Activated T-helper 2 cell treated with anti-CD3 and anti-CD28 coated beads, Interferon-gamma antibody, Interleukin-2, Interleukin-4, amounts not matched to agents 10 μg/mL and 5 μg/mL and 100 μg/mL, durations not matched to agents 14 hours and 24 hours and 36 hours (primary cell): ENCODE data around the gene PPP6R2. TPM values are rescaled to one million over a fixed set of nuclear protein-coding genes. Genes with fewer than 3 reads are reported as not detected.
A peak's percentile ranks its signal among the peaks of the same experiment; 100 is the strongest.
"Not testable (repeated sequence)": the region's sequence is repeated elsewhere in the genome, so short reads cannot be mapped to it uniquely, and the experiment has no call there.

Source experiments
- DNase-seq: peaks from one replicate; pipeline ENCODE4 v3.0.0; 2021; ENCODE audit warnings: low spot score
- H3K27ac Mint-ChIP-seq: one replicate; pipeline ENCODE4 v1.8.0; 2021; ENCODE audit warnings: mixed read lengths
- H3K27me3 Mint-ChIP-seq: one replicate; pipeline ENCODE4 v1.8.0; 2021; ENCODE audit warnings: low read depth, mixed read lengths
- H3K36me3 Mint-ChIP-seq: one replicate; pipeline ENCODE4 v1.8.0; 2021; ENCODE audit warnings: low read depth, mixed read lengths
- H3K4me1 Mint-ChIP-seq: one replicate; pipeline ENCODE4 v1.8.0; 2021; ENCODE audit warnings: low read depth, mixed read lengths
- H3K4me3 Mint-ChIP-seq: one replicate; pipeline ENCODE4 v1.8.0; 2021; ENCODE audit warnings: low read depth, mild to moderate bottlenecking, moderate library complexity, mixed read lengths
- H3K9me3 Mint-ChIP-seq: one replicate; pipeline ENCODE4 v1.8.0; 2021; ENCODE audit warnings: mixed read lengths
- intact Hi-C: fragments of 100-400 bp; cut with micrococcal nuclease; formaldehyde crosslinking; loops from one replicate; pipeline ENCODE4 v1.15.1; 2023
- total RNA-seq: library from RNA; stranded (reverse); gene quantifications from 2 replicates; pipeline ENCODE4 v1.2.3, GENCODE V29; 2022

Gene PPP6R2
- total RNA-seq, 1 donor from 2014 or later = 45.0 TPM

- peak within 1 kb of the TSS; percentile 86 for H3K27ac Mint-ChIP-seq
- H3K9me3 Mint-ChIP-seq = no peaks in the 10 kb centered on the region
- peak within 1 kb of the TSS; percentile 84 for H3K4me3 Mint-ChIP-seq
- peaks cover 12% of the 10 kb centered on the region for H3K4me1 Mint-ChIP-seq
- H3K36me3 Mint-ChIP-seq = no peaks in the 10 kb centered on the region
- intact Hi-C loops = loop anchor here (5.0 kb wide), 2 partner anchors 55 to 85 kb away; partner anchors contain the start of gene MAPK11
- peak; percentile 61 for DNase-seq
- H3K27me3 Mint-ChIP-seq = peaks cover 18% of the 10 kb centered on the region
Measured at GRCh38 chr22:50326956-50327710, 16.0 kb upstream of the PPP6R2 start, which contains the start of gene DENND6B. Gene DENND6B, minus strand, starts transcription at chr22:50327012. Its CDS starts 24 bp downstream, at chr22:50326988.

DNA sequence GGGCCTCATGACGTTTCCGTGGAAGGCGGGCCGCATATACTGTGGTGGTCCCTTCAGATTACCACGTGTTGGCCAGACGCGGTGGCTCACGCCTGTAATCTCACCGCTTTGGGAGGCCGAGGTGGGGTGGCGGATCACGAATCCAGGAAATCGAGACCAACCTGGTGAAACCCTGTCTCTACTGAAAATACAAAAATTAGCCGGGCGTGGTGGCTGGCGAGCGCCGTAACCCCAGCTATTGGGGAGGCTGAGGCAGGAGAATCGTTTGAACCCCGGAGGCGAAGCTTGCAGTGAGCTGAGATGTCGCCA lies 15.5 kb upstream of the PPP6R2 start:
- Mint-ChIP-seq H3K4me3 (peak overlapping the region; percentile 84), H3K27me3 (peaks cover 18% of the 10 kb centered on the region), H3K4me1 (peaks cover 12% of the 10 kb centered on the region), H3K36me3 (no peaks in the 10 kb centered on the region), H3K9me3 (no peaks in the 10 kb centered on the region), H3K27ac (peak overlapping the region; percentile 86)
- DNase-seq = no peak
- intact Hi-C loops = loop anchor here (5.0 kb wide), 2 partner anchors 55 to 85 kb away; partner anchors contain the start of gene MAPK11

DNA sequence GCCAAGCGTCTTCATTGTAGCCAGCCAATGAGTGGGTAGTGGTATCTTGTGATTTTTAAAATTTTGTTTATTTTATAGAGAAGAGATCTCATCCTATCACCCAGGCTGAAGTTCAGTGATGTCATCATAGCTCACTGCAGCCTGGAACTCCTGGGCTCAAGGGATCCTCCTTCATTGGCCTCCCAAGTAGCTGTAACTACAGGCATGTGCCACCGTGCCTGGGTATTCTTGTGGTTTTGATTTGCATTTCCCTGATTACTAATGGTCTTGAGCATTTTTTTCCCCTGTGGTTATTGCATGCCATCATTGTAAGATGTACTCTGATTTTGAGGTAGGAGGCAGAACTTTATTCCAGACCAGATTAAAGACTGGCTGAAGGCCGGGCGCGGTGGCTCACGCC lies 13.9 kb upstream of the PPP6R2 start:
- Mint-ChIP-seq H3K4me1 (peaks cover 12% of the 10 kb centered on the region), H3K27ac (no peak overlapping the region), H3K4me3 (no peak overlapping the region), H3K9me3 (no peaks in the 10 kb centered on the region), H3K27me3 (peaks cover 18% of the 10 kb centered on the region), H3K36me3 (no peaks in the 10 kb centered on the region)
- intact Hi-C loops = loop anchor here (5.0 kb wide), 2 partner anchors 57 to 87 kb away; partner anchors contain the start of gene MAPK11
- DNase-seq = no peak

DNA sequence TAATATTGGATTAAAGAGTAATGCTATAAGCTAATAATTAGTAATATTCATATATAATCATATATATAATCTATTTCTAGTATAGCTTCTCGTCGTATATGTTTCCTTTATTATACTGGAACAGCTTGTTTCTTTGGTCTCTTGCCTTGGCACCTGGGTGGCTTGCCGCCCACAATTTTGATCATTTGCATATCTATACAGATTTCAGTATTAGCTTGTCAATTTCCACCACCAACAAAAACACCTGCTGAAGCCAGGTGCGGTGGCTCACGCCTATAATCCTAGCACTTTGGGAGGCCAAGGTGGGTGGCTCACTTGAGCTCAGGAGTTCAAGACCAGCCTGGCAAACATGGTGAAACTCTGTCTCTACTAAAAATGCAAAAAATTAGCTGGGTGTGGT lies 8.7 kb upstream of the PPP6R2 start:
- H3K4me3 Mint-ChIP-seq, H3K27me3 Mint-ChIP-seq, H3K27ac Mint-ChIP-seq, DNase-seq, H3K9me3 Mint-ChIP-seq, H3K4me1 Mint-ChIP-seq, H3K36me3 Mint-ChIP-seq, intact Hi-C loops: not testable (repeated sequence)

DNA sequence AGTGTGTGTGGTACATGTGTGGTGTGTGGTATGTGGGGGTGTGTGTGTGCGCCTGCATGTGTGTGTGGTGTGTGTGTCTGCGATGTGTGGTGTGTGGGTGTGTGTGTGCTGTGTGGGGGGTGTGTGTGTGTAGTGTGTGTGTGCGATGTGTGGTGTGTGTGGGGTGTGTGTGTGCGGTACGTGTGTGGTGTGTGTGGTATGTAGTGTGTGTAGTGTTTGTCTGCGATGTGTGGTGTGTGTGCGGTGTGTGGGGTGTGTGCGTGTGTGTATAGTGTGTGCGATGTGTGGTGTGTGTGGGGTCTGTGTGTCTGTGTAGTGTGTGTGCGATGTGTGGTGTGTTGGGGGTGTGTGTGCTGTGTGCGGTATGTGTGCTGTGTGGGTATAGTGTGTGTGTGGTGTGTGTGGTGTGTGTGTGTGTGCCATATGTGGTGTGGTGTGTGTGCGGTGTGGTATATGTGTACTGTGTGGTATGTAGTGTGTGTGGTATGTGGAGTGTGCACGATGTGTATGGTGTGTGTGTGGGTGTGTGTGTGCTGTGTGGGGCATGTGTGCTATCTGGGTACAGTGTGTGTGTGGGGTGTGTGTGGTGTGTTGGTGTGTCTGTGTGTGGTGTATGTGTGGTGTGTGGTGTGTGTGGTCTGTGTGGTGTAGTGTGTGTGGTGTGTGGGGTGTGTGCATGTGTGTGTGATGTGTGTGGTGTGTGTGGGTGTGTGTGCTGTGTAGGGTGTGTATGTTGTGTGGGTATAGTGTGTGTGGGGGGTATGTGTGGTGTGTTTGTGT lies 5.7 kb upstream of the PPP6R2 start:
- Mint-ChIP-seq H3K27ac (no peak overlapping the region), H3K4me3 (no peak overlapping the region), H3K4me1 (peaks cover 2% of the 10 kb centered on the region), H3K9me3 (no peaks in the 10 kb centered on the region), H3K36me3 (no peaks in the 10 kb centered on the region), H3K27me3 (no peaks in the 10 kb centered on the region)
- no peak for DNase-seq
- intact Hi-C loops = no loop called here

DNA sequence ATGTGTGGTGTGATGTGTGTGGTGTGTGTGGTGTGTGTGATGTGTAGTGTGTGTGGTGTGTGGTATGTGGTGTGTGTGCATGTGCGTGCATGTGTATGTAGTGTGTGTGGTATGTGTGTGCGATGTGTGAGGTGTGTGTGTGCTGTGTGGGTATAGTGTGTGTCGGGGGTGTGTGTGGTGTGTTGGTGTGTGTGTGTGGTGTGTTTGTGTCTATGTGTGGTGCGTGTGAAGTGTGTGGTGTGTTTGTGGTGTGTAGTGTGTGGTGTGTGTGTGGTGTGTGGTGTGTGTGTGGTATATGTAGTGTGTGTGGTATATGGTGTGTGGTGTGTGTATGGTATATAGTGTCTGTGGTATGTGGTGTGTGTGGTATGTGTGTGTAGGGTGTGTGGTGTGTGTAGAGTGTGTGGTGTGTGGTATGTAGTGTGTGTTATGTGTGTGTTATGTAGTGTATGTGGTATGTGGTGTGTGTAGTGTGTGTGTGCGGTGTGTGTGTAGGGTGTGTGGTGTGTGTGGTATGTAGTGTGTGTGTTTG lies 5.0 kb upstream of the PPP6R2 start:
- no peaks in the 10 kb centered on the region for H3K36me3 Mint-ChIP-seq
- no peaks in the 10 kb centered on the region for H3K9me3 Mint-ChIP-seq
- H3K4me3 Mint-ChIP-seq = no peak overlapping the region
- intact Hi-C loops = no loop called here
- no peaks in the 10 kb centered on the region for H3K27me3 Mint-ChIP-seq
- no peak for DNase-seq
- no peak overlapping the region for H3K27ac Mint-ChIP-seq
- H3K4me1 Mint-ChIP-seq = peaks cover 2% of the 10 kb centered on the region

- H3K27me3 Mint-ChIP-seq = no peaks in the 10 kb centered on the region
- DNase-seq = no peak
Measured at GRCh38 chr22:50338860-50339462, 4.2 kb upstream of the PPP6R2 start.

GRCh38 chr22:50339945-50340879 lies 2.9 kb upstream of the PPP6R2 start:
- Mint-ChIP-seq H3K9me3 (no peaks in the 10 kb centered on the region), H3K4me1 (peaks cover 2% of the 10 kb centered on the region), H3K36me3 (no peaks in the 10 kb centered on the region), H3K27ac (no peak overlapping the region), H3K4me3 (no peak overlapping the region), H3K27me3 (no peaks in the 10 kb centered on the region)
- no peak for DNase-seq
- intact Hi-C loops = loop anchor here (5.0 to 10.0 kb wide), 3 partner anchors 33 to 282 kb away; partner anchors contain the start of gene PLXNB2

More at GRCh38 chr22:50338860-50339462, 4.2 kb upstream of the PPP6R2 start:
- intact Hi-C loops = no loop called here
- H3K9me3 Mint-ChIP-seq = no peaks in the 10 kb centered on the region
- peaks cover 2% of the 10 kb centered on the region for H3K4me1 Mint-ChIP-seq
- H3K4me3 Mint-ChIP-seq = no peak overlapping the region
- no peak overlapping the region for H3K27ac Mint-ChIP-seq
- no peaks in the 10 kb centered on the region for H3K36me3 Mint-ChIP-seq

- H3K27ac Mint-ChIP-seq = peak overlapping the region; percentile 73
- no peaks in the 10 kb centered on the region for H3K27me3 Mint-ChIP-seq
- intact Hi-C loops = loop anchor here (1.0 to 10.0 kb wide), 4 partner anchors 35 to 280 kb away; partner anchors contain the start of gene PLXNB2
- H3K9me3 Mint-ChIP-seq = no peaks in the 10 kb centered on the region
- peak overlapping the region; percentile 75 for H3K4me3 Mint-ChIP-seq
- no peaks in the 10 kb centered on the region for H3K36me3 Mint-ChIP-seq
- peaks cover 2% of the 10 kb centered on the region for H3K4me1 Mint-ChIP-seq
- peak; percentile 83 for DNase-seq
Measured at GRCh38 chr22:50341977-50342650, 1.0 kb upstream of the PPP6R2 start.

DNA sequence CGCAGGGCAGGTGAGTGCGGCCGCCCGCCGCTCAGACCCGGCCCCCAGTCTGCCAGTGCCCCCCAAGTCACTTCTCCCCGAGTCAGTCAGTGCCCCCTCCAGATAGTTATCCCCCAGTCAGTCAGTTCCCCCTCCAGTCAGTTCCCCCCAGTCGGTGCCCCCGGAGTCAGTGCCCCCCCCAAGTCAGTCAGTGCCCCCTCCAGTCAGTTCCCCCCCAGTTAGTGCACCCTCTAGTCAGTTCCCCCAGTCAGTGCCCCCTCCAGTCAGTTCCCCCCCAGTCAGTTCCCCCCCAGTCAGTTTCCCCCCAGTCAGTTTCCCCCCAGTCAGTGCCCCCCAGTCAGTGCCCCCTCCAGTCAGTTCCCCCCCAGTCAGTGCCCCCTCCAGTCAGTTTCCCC lies 411 bp downstream of the PPP6R2 start:
- H3K27ac Mint-ChIP-seq = no peak overlapping the region
- intact Hi-C loops = loop anchor here (1.0 to 10.0 kb wide), 4 partner anchors 36 to 279 kb away; partner anchors contain the start of genes PLXNB2 and TUBGCP6
- no peaks in the 10 kb centered on the region for H3K36me3 Mint-ChIP-seq
- peak overlapping the region; percentile 62 for H3K4me3 Mint-ChIP-seq
- H3K9me3 Mint-ChIP-seq = no peaks in the 10 kb centered on the region
- H3K27me3 Mint-ChIP-seq = no peaks in the 10 kb centered on the region
- peaks cover 2% of the 10 kb centered on the region for H3K4me1 Mint-ChIP-seq
- DNase-seq = no peak

GRCh38 chr22:50346470-50346869 lies 3.3 kb downstream of the PPP6R2 start:
- Mint-ChIP-seq H3K27ac (peak overlapping the region; percentile 42), H3K36me3 (no peaks in the 10 kb centered on the region), H3K9me3 (no peaks in the 10 kb centered on the region), H3K27me3 (no peaks in the 10 kb centered on the region), H3K4me1 (peaks cover under 1% of the 10 kb centered on the region), H3K4me3 (no peak overlapping the region)
- intact Hi-C loops = loop anchor here (10.0 kb wide), 1 partner anchor 118 kb away; no protein-coding TSS in a partner anchor
- DNase-seq = no peak
